ENCODE data around the gene NCKAP5L.
"Not testable (repeated sequence)": the region's sequence is repeated elsewhere in the genome, so short reads cannot be mapped to it uniquely, and the experiment has no call there.

NCKAP5L gene

DNA sequence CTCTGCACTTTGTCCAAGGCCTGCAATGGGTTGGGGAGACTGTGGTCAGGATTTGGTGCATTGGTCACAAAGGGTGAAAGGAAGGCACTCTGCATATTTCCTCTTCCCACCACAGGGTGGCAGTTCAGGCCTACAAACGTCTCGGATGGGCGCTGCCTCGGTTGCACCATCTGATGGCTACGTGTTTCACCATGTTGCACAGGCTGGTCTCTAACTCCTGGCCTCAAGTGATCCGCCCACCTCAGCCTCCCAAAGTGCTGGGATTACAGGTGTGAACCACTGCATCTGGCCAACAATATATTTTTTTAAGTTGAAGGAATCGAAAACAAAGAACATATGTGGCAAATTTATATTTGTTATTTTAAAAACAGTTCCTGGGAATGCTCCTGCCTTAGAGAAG lies 51.8 kb downstream of the NCKAP5L start:
- peak; percentile 66 for DNase-seq

DNA sequence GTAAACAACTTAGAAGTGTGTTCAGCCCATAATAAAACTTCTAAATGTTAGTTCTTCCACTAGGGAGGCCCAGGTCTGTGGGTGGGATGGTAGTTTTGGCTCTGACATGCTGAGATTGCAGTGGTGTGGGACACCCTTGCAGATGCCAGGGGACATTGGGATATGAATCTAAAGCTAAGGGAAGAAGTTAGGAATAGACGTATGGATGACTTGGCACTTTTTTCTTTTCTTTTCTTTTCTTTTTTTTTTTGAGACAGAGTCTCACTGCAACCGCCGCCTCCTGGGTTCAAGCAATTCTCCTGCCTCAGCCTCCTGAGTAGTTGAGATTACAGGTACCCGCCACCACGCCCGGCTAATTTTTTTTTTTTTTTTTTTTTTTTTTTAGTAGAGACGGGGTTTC lies 55.1 kb downstream of the NCKAP5L start:
- DNase-seq, result not testable (repeated sequence)

DNA sequence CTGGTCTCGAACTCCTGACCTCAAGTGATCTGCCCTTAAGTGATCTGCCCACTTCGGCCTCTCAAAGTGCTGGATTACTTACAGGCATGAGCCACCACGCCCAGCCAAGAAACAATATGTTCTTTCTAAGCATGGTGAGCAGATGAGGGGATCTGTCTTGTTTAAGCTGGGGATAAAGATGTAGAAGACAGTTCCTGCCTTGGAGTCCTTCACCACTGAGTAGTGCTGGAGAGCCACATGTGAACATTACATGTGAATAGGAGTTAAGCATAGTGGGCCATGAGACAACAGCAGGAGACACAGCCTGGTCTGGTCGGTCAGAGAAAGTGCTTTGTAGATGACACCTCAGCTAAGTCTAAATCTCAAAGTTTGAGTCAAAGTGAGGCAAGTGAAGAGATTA lies 60.9 kb downstream of the NCKAP5L start:
- DNase-seq, result no peak

DNA sequence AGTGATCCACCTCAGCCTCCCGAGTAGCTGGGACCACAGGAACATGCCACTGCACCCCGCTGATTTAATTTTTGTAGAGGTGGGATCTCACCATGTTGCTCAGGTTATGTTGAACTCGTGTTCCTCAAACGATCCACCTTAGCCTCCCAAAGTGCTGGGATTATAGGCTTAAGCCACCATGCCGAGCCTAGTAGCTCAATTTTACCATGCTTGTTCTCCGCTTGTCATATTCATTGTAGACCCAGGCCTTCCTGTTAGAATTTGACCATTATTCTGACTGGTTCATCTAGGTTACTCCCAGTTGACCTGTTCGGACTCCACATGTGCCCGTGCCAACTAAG lies 62.1 kb downstream of the NCKAP5L start:
- DNase-seq, result no peak

DNA sequence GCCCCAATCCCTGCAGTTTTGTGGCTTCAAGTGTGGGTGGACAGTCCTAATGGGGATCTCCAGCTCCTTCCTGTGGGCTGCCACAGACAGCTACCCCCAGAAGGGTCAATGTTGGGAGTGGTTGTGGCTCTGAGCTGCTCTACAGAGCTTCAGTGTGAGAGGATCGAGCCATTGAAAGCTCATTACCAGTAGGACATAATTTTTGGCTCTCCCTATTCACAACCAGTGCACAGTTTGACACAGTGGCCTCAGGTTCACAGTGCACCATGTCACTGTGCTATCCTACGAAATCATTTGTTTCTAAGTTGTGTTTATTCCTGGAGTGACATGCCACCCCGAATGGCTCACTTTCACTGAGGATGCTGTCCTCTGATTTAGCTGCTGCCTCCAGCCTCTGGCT lies 64.1 kb downstream of the NCKAP5L start:
- DNase-seq, result no peak

DNA sequence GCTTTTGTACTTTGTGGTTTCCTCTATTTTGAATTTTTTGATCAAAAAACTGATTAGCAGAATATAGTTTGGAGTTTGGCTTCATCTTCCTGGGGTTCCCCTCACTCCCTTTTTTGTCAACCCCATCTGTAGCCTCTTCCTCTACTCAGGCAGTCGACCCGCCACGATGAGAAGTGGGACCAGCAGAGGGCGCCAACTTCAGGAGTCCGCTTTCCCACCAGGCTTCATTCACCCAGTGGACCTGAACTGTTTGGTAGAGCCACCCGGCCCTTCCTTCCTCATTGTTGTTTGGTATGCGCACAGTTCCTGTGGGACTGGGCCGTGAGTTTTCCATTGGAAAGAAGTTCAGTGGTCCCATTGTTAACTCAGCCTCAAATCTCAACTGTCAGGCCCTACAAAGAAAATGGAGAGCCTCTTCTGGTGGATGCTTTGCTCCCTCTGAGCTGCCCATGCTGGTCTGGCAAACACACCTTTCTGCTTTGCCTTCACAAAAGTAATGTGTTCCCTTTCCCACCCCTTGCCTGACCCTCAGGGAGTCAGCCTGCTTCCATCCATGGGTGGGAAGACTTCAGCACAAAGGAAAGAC lies 65.1 kb downstream of the NCKAP5L start:
- peak; percentile 85 for DNase-seq

DNA sequence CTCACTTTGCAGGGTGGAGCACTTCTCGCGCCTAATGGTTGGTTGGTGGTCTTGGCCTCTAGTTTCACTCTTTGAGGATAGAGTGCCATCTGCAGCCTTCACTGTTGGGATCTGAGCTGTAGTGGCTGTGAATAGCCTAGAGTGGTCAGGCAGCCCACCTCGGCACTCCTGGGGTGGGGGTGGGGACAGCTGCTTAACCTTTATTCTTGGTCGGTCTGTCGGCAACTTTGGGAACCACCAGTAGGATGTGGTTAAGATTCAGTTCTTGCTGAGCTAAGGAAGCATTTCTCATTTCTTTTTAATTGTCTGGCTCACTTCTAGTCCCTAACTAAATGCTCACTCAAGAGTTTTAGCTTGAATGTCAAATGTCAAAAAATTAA lies 65.8 kb downstream of the NCKAP5L start:
- DNase-seq, result peak; percentile 31

DNA sequence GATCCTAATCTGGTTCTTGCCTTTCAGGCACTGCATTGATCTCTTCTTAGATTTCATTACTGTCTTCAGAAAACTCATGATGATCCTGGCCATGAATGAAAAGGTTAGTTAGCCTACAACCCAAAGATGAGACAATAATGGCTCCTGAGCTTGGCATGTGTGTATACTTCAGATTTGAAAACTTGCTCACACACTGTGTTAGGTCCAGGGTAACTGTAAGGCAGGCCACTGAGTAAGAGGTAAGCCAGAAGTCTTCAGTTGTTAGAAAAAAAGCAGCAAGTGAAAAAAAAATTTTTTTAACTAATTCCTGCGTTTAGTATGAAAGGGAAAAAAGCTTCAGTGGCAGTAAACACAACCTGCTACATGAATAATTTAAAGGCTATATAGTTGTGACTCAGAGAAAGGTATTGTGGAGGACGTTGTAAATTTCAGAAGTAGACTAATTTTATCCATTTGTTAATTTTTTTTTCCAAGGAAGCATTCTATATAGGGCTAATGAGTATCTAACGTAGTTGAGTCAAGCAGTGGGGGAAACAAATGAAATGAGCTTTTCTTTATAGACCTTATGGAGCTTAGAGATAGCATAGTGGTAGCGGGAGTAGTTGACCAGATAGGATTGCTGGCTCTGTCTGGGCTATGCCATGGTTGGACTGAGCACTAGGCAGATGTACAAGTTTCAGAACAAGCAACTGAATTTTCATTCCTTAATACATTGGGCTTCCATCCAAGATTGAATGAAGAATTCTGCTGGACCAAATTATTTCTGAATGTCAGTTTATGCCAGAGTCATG lies 66.3 kb downstream of the NCKAP5L start:
- no peak for DNase-seq

DNA sequence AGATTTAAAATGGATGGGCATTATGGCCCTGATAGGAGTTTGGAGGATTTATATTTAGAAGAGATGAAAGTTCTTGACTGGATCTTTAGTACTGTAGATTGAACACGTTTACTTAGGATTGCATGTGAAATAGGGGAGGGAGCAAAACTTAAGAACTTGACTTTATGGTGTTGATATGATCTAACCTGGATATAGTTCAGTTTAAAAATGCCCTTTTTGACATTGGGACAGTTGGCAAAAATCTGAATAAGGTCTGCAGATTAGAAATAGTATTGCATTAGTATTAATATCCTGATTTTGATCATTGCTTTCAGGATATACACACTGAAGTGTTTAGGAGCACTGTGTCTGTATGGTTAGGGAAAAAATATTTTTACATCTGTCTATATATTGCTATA lies 77.2 kb downstream of the NCKAP5L start:
- no peak for DNase-seq

DNA sequence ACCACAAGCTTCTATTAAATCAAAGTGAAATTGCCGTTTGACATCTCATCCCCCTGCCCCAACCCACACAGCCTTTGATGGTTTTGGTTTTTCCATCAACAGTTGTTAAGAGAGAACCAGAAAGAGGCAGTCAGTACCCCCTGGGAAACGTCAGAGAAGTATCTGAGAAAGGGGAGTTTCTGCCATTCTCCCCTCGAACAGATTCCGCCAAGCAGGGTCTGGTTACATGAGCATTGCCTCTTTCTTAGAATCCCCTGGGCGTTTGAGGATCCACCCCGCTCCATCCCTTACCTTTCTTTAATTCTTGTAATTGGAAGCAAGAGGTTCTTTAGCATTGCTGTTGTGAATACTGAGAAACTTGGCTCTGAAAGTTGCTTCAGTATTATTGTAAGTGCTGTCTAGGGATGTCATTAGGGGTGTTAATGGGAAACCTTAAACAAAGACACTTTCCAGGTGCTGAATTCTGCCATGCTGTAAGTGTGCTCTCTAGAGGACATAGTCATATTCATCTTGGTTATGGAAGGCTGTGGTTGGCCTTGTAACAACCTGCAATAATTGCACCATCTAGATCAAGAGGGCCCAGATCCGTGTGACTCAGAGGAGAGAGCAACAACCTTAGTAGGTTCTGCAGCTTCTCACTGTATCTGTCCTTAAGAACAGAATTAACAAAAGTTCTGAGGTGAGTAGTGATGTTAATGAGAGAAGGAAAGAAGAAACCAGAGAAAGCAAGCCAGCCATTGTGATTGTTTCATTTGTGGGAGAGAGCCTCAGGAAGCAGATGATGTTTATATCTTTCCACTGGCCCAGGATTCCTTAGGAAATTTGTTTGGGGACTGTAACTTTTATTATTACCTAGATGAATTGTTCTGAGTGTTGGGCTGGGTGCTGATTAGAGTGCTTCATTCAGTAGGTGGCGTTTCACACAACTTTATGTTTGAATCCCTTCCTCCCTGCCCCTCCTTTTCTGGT lies 77.9 kb downstream of the NCKAP5L start:
- peak; percentile 44 for DNase-seq

DNA sequence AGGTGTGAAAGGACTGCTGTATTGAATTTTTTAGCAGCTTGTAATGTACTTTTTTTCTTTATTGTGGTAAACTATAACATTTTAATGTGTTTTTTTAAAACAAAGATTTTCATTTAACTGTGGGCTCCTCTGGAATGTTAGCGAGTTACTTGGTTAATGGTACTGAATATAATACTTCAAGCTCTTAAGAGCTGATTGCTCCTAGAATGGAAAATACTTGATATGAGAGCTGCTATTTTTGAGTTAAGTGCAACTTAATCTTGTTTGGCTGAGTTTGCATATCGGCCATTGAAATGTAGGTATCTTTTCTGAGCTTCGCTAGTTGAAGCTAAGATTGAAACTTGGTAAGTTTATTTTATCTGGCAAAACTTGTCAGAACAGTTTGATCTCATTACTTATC lies 79.4 kb downstream of the NCKAP5L start:
- DNase-seq, result no peak

DNA sequence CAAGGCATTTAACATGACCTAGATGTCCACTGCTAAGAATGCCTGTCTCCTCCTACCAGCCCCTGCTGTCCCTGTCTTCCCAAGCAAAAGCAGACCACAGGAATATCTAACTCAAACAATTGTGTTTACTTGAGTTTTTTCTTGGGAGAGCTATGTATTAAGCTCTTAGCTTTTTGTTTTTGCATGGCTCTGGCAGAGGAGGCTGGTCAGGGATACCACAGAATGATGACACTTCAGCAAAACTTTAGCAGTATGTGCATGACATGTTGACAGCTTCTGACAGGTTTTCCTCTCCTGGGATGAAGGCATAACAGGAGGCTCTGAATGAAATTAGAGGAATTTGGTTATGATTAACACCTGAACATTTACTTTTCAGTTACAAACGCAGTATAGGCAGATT lies 79.9 kb downstream of the NCKAP5L start:
- DNase-seq, result no peak

DNA sequence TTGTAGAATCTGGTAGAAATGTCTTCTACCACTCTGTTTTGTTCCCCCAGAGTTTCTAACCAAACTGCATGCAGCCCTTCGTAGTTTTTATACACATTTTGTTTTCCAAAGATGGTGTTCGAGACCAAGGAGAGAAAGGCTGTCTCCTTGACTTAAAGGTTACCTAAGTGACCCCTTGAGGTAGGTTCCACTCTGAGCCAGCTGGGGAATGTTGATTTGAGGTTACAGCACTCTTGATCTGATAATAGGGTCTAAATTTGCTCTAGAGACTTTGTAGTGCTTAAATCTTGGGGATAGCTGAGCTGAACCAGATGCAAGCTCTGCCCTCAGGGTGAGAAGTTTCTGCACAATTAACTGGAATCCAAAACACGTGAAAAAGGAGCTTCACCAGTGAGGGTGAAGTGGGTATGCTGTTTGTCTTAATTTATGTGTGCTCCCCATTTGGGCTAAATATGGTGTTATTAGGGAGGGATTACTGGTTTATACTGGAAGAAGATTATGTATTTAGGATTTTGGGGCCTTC lies 83.8 kb downstream of the NCKAP5L start:
- DNase-seq, result no peak

DNA sequence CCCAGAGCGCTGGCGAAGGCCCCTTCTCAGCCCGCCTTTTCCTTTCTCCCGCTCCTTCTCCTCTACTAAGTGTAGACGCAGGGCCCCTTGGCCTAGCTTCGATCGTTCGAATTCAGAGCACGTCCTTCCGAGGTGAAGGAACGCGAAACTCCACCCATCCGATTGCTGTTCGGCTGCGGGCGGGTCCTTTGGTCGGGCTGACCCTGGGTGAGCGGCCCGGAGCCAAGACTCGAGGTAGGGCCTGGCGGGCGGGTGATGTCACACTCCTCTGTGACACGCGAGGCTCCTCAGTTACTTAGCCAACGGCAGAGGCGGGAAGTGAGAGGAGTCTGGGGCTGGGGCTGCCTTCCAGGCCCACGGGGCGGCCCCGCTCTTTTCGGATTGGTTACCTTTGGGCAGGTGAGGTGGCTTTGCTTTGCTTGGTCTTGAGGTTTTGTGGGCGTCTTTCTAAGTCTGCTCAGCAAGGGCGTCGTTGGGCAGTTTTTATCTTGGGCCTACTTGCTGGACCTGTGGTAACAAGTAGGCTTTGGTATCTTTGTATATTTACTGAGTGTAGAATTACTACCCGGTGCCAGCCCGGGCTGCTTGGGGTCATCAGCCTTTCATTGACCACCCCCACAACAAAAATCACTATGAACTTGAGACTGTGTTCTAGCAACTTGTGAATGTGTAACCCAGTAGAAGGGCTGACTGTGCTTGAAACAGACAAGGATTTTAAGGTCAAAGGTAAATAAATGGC lies 86.2 kb downstream of the NCKAP5L start:
- peak; percentile 86 for DNase-seq

Measured in CD4-positive, alpha-beta T cell treated with Interleukin-17A for 4 hours (primary cell).